Sigmoid colon (tissue), 7 donors: ENCODE results near the gene TMC1. TPM values are rescaled to one million over a fixed set of nuclear protein-coding genes. Genes with fewer than 3 reads are reported as not detected.

Experiments
- DNase-seq: peaks from one replicate; pipeline ENCODE4 v3.0.0-alpha.2; 2019
- H3K27ac ChIP-seq, 4 donors: fragments of 200-600 bp; sonication (generic); one replicate each; pipeline ENCODE4 v1.5.1; 2016 to 2019; ENCODE audit warnings: mild to moderate bottlenecking in 1 of 4
- H3K27me3 ChIP-seq, 3 donors: fragments of 200-600 bp; sonication (generic); one replicate each; pipeline ENCODE4 v1.5.1; 2019; ENCODE audit warnings: mild to moderate bottlenecking in 1 of 3
- H3K36me3 ChIP-seq, 4 donors: fragments of 200-600 bp; sonication (generic); one replicate each; pipeline ENCODE4 v1.5.1; 2016 to 2019
- H3K4me1 ChIP-seq, 4 donors: fragments of 200-600 bp; sonication (generic); one replicate each; pipeline ENCODE4 v1.5.1; 2017 to 2019
- H3K4me3 ChIP-seq, 4 donors: fragments of 200-600 bp; sonication (generic); one replicate each; pipeline ENCODE4 v1.5.1; 2017 to 2019; ENCODE audit warnings: mild to moderate bottlenecking in 2 of 4, moderate library complexity in 1 of 4
- H3K9me3 ChIP-seq, 4 donors: fragments of 200-600 bp in 3 of 4; sonication (generic) in 3 of 4; one replicate each; pipeline versions ENCODE4 v1.5.1 to v1.6.1; 2013 to 2019
- CTCF ChIP-seq, 4 experiments: fragments of 450-650 bp in 3 of 4; fragments of 200-600 bp in 1 of 4; IDR thresholded peaks; one replicate each; pipeline ENCODE4 v1.5.1; 2016 to 2019; ENCODE audit warnings: antibody characterized with exemption in 4 of 4, mild to moderate bottlenecking in 3 of 4, moderate library complexity in 2 of 4
- EP300 ChIP-seq, 4 donors: sonication (generic); formaldehyde crosslinking; IDR thresholded peaks; one replicate each; pipeline ENCODE4 v1.6.1; 2017; ENCODE audit warnings: antibody characterized with exemption in 4 of 4
- POLR2A ChIP-seq, 2 donors: fragments of 450-650 bp; IDR thresholded peaks; one replicate each; pipeline ENCODE4 v1.6.1; 2016; ENCODE audit warnings: antibody characterized with exemption in 2 of 2, mild to moderate bottlenecking in 2 of 2, moderate library complexity in 2 of 2
- POLR2AphosphoS5 ChIP-seq, 4 donors: sonication (generic); formaldehyde crosslinking; IDR thresholded peaks; one replicate each; pipeline ENCODE4 v1.6.1; 2017; ENCODE audit warnings: antibody characterized with exemption in 4 of 4
- WGBS, 2 donors: extraction: QIAGEN DNeasy Blood & Tissue Kit; methylation state at CpG; one replicate each; pipeline ENCODE4 v1.1.7; 2013; 5-methylcytosine and 5-hydroxymethylcytosine counted together
- intact Hi-C: fragments of 100-400 bp; cut with DNase I; formaldehyde crosslinking; loops from one replicate; pipeline ENCODE4 v1.15.1; 2023
- polyA plus RNA-seq, 3 donors: library from polyadenylated mRNA; stranded (reverse); fragments of 200-250 nt; gene quantifications; one replicate each; pipeline ENCODE4 v1.2.3, GENCODE V29; 2013
- total RNA-seq, 4 donors: library from RNA; depleted of rRNA; stranded (reverse); fragments of >200 nt; gene quantifications; one replicate each; pipeline ENCODE4 v1.1.0, GENCODE V29; 2016
- donor health status: healthy with polysubstance abuse.
- donor health status: Bipolar disorder and iron deficiency.
- donor health status: healthy.

The TMC1 gene
- total and polyA plus RNA-seq, 7 donors = under 0.01 to 1.5 (median 0.51) TPM; not detected in 4

GRCh38 chr9:72687331-72687730, 165.9 kb downstream of the TMC1 start:
- Histone ChIP-seq H3K27ac (no peak overlapping the region), H3K4me1 (peaks cover 0 to 9% (median 5%) of the 10 kb centered on the region in 4 donors), H3K27me3 (no peaks in the 10 kb centered on the region), H3K36me3 (no peaks in the 10 kb centered on the region), H3K4me3 (no peak overlapping the region), H3K9me3 (peaks cover 0 to 3% (median 0%) of the 10 kb centered on the region in 4 donors)
- no peak for DNase-seq
- TF ChIP-seq POLR2A (IDR thresholded peaks at IDR 0.05) = no peak
- TF ChIP-seq POLR2AphosphoS5 (IDR thresholded peaks at IDR 0.05) = no peak
- TF ChIP-seq EP300 (IDR thresholded peaks at IDR 0.05) = no peak
- no peak for TF ChIP-seq CTCF (IDR thresholded peaks at IDR 0.05)
- intact Hi-C loops = no loop called here

- no peak for DNase-seq
- intact Hi-C loops = no loop called here
- Histone ChIP-seq H3K27me3 (no peaks in the 10 kb centered on the region), H3K4me1 (peaks cover 0 to 7% (median 2%) of the 10 kb centered on the region in 4 donors), H3K9me3 (peaks cover 0 to 3% (median 0%) of the 10 kb centered on the region in 4 donors), H3K4me3 (no peak overlapping the region), H3K36me3 (no peaks in the 10 kb centered on the region), H3K27ac (no peak overlapping the region)
- TF ChIP-seq POLR2AphosphoS5 (IDR thresholded peaks at IDR 0.05) = no peak
- TF ChIP-seq POLR2A (IDR thresholded peaks at IDR 0.05) = no peak
- no peak for TF ChIP-seq CTCF (IDR thresholded peaks at IDR 0.05)
- no peak for TF ChIP-seq EP300 (IDR thresholded peaks at IDR 0.05)
Observed at GRCh38 chr9:72691671-72692070, 170.3 kb downstream of the TMC1 start.

GRCh38 chr9:72695365-72695764, 174.0 kb downstream of the TMC1 start:
- no peak for TF ChIP-seq POLR2A (IDR thresholded peaks at IDR 0.05)
- no peak for TF ChIP-seq POLR2AphosphoS5 (IDR thresholded peaks at IDR 0.05)
- no peak for TF ChIP-seq EP300 (IDR thresholded peaks at IDR 0.05)
- no peak for TF ChIP-seq CTCF (IDR thresholded peaks at IDR 0.05)
- Histone ChIP-seq H3K27ac (no peak overlapping the region), H3K9me3 (peaks cover 0 to 3% (median 0%) of the 10 kb centered on the region in 4 donors), H3K4me3 (no peak overlapping the region), H3K36me3 (no peaks in the 10 kb centered on the region), H3K4me1 (no peaks in the 10 kb centered on the region), H3K27me3 (no peaks in the 10 kb centered on the region)
- 88 to 89% methylated on average over 3 of the region's 3 CpGs for WGBS, 2 donors
- intact Hi-C loops = no loop called here
- DNase-seq = no peak

- H3K36me3 ChIP-seq = no peaks in the 10 kb centered on the region
- H3K4me1 ChIP-seq = no peaks in the 10 kb centered on the region
- no peak overlapping the region for H3K27ac ChIP-seq
- DNase-seq = no peak
- no peaks in the 10 kb centered on the region for H3K27me3 ChIP-seq
- TF ChIP-seq EP300 (IDR thresholded peaks at IDR 0.05) (no peak), CTCF (IDR thresholded peaks at IDR 0.05) (no peak), POLR2AphosphoS5 (IDR thresholded peaks at IDR 0.05) (no peak), POLR2A (IDR thresholded peaks at IDR 0.05) (no peak)
- no peaks in the 10 kb centered on the region for H3K9me3 ChIP-seq
- H3K4me3 ChIP-seq = no peak overlapping the region
- intact Hi-C loops = no loop called here
Observed at GRCh38 chr9:72696511-72696910, 175.1 kb downstream of the TMC1 start.

GRCh38 chr9:72701510-72701909, 180.1 kb downstream of the TMC1 start:
- no peaks in the 10 kb centered on the region for H3K4me1 ChIP-seq
- TF ChIP-seq EP300 (IDR thresholded peaks at IDR 0.05) (no peak), POLR2AphosphoS5 (IDR thresholded peaks at IDR 0.05) (no peak), POLR2A (IDR thresholded peaks at IDR 0.05) (no peak), CTCF (IDR thresholded peaks at IDR 0.05) (no peak)
- no peak overlapping the region for H3K4me3 ChIP-seq
- no peak overlapping the region for H3K27ac ChIP-seq
- intact Hi-C loops = no loop called here
- no peaks in the 10 kb centered on the region for H3K27me3 ChIP-seq
- WGBS, 2 donors = 93 to 95% methylated on average over 3 of the region's 3 CpGs
- DNase-seq = no peak
- H3K36me3 ChIP-seq = no peaks in the 10 kb centered on the region
- no peaks in the 10 kb centered on the region for H3K9me3 ChIP-seq
